Measurements from ENCODE around the gene GDPD2. TPM values are rescaled to one million over a fixed set of nuclear protein-coding genes. Genes with fewer than 3 reads are reported as not detected.

Gene GDPD2, protein sequence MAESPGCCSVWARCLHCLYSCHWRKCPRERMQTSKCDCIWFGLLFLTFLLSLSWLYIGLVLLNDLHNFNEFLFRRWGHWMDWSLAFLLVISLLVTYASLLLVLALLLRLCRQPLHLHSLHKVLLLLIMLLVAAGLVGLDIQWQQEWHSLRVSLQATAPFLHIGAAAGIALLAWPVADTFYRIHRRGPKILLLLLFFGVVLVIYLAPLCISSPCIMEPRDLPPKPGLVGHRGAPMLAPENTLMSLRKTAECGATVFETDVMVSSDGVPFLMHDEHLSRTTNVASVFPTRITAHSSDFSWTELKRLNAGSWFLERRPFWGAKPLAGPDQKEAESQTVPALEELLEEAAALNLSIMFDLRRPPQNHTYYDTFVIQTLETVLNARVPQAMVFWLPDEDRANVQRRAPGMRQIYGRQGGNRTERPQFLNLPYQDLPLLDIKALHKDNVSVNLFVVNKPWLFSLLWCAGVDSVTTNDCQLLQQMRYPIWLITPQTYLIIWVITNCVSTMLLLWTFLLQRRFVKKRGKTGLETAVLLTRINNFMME
- total RNA-seq, result not detected in 2 replicates

DNA sequence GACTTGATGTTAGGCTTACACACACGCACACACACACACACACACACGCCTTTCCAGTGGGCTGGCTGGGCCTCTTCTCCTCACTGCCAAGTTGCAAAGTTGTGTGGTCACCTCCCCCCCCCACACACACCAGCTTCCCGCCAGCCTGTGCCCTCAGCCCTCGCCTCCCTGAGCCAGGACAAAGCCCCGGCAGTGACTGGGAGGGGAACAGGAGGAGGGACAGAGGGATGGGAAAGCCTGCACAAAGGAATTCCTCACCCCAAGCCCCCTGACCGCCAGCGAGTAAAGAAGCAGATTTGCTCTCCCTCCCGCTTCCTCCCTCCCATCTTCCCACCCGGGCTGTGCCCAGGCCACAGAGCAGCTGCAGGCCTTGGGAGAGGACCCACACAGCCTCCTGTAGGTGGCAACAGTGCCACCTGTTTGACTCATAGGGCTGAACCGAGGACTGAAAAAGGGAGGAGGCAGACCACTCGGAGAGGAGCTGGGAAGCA lies at the start of gene GDPD2:
GDPD2 (plus strand) TSS at position 464 of the 491 bp plus-strand sequence. CDS start 1,671 bp downstream, outside the sequence.

DNA sequence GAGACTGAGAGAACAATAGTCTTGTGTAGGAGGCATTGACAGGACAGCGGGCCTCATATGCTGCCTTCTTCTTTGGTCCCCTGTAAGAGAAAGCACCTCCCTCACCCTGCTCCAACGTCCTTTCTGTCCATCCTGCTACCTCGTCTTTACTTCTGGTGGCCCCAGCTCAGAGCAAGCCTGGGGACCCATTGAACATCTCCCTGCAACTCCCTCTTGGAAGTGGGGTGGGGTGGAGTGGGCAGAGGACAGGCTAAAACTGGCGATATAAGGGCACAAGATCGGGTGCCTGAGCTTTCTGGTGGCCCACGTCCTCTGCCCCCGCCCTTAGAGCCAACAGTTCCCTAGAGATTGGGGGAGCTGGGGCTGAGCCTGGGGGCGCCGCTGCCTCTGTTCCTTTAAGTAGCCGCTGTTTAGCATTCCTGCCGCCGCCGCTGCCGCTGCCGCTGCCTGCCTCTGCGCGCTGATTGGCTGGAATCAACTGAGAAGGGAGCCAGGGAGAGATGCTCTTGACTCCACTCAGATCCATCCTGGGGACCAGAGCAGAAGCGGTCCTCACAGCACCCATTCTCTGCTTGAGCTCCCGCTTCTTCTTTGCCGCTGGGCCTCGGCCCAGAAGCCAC lies 21.3 kb downstream of the GDPD2 start, which contains the start of gene DLG3:
DLG3 (plus strand) TSS at position 510 of the 620 bp plus-strand sequence. CDS start 367 bp downstream, outside the sequence.

Other genes starting within 250 kb of the GDPD2 start
- gene DGAT2L6, start 245.8 kb upstream of the GDPD2 start, total RNA-seq, result not detected in 2 replicates
- not detected in 2 replicates for gene AWAT1, start 188.7 kb upstream of the GDPD2 start, total RNA-seq
- 0.14 TPM in 1 of 2 replicates, not detected in the other for gene P2RY4, start 163.1 kb upstream of the GDPD2 start, total RNA-seq
- gene ARR3, start 155.0 kb upstream of the GDPD2 start, total RNA-seq, result not detected in 2 replicates
- not detected in 2 replicates for gene RAB41, start 141.1 kb upstream of the GDPD2 start, total RNA-seq
- gene PDZD11, start 133.4 kb upstream of the GDPD2 start, total RNA-seq, result 41.6 and 44.8 TPM in 2 replicates
- gene KIF4A, start 133.2 kb upstream of the GDPD2 start, total RNA-seq, result 1.2 and 10.9 TPM in 2 replicates
- 13.7 and 15.4 TPM in 2 replicates for gene DLG3, start 21.5 kb downstream of the GDPD2 start, total RNA-seq